Mammary epithelial cell (primary cell): ENCODE measurements around the gene ZNF821.

Experiments
- EZH2 ChIP-seq: IDR thresholded peaks from 2 replicates; pipeline ENCODE4 v1.6.1; 2012; ENCODE audit warnings: low read length, inconsistent platforms, borderline replicate concordance
- TF ChIP-seq, protein P1 (sequence below), 2 donors: IDR thresholded peaks in 1 of 2; conservative IDR thresholded peaks in 1 of 2; 2 replicates each; pipeline ENCODE4 v1.5.1; 2011 to 2012; ENCODE audit warnings: inconsistent platforms in 2 of 2, low read length in 2 of 2, mild to moderate bottlenecking in 2 of 2, control low read depth in 1 of 2, low read depth in 1 of 2; ENCODE audit not compliant: insufficient read depth in 1 of 2; ENCODE audit errors: extremely low read depth in 1 of 2

- TF ChIP-seq, protein P1, sequence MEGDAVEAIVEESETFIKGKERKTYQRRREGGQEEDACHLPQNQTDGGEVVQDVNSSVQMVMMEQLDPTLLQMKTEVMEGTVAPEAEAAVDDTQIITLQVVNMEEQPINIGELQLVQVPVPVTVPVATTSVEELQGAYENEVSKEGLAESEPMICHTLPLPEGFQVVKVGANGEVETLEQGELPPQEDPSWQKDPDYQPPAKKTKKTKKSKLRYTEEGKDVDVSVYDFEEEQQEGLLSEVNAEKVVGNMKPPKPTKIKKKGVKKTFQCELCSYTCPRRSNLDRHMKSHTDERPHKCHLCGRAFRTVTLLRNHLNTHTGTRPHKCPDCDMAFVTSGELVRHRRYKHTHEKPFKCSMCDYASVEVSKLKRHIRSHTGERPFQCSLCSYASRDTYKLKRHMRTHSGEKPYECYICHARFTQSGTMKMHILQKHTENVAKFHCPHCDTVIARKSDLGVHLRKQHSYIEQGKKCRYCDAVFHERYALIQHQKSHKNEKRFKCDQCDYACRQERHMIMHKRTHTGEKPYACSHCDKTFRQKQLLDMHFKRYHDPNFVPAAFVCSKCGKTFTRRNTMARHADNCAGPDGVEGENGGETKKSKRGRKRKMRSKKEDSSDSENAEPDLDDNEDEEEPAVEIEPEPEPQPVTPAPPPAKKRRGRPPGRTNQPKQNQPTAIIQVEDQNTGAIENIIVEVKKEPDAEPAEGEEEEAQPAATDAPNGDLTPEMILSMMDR (conservative IDR thresholded peaks at IDR 0.05 in 1 of 2, IDR thresholded peaks at IDR 0.05 in 1 of 2; ENCODE audit: extremely low read depth in 1 of 2, insufficient read depth in 1 of 2, low read depth in 1 of 2, low read length in 2 of 2) = no peak
- TF ChIP-seq EZH2 = no peak
Measured at GRCh38 chr16:71811261-71811803, 72.7 kb downstream of the ZNF821 start.
